ENCODE data around the gene PINK1. TPM values are rescaled to one million over a fixed set of nuclear protein-coding genes. Genes with fewer than 3 reads are reported as not detected.
"Not testable (repeated sequence)": the region's sequence is repeated elsewhere in the genome, so short reads cannot be mapped to it uniquely, and the experiment has no call there.

Gene PINK1
- total RNA-seq (2014; rRNA removed; shearing (Covaris generic)), result 44.6 and 45.2 TPM in 2 replicates
- polyA plus RNA-seq (2015; cell fraction: cytosol; rRNA removed), result 41.3 and 41.7 TPM in 2 replicates
- polyA plus RNA-seq (2015; cell fraction: nucleus; rRNA removed), result 25.8 and 28.9 TPM in 2 replicates

DNA sequence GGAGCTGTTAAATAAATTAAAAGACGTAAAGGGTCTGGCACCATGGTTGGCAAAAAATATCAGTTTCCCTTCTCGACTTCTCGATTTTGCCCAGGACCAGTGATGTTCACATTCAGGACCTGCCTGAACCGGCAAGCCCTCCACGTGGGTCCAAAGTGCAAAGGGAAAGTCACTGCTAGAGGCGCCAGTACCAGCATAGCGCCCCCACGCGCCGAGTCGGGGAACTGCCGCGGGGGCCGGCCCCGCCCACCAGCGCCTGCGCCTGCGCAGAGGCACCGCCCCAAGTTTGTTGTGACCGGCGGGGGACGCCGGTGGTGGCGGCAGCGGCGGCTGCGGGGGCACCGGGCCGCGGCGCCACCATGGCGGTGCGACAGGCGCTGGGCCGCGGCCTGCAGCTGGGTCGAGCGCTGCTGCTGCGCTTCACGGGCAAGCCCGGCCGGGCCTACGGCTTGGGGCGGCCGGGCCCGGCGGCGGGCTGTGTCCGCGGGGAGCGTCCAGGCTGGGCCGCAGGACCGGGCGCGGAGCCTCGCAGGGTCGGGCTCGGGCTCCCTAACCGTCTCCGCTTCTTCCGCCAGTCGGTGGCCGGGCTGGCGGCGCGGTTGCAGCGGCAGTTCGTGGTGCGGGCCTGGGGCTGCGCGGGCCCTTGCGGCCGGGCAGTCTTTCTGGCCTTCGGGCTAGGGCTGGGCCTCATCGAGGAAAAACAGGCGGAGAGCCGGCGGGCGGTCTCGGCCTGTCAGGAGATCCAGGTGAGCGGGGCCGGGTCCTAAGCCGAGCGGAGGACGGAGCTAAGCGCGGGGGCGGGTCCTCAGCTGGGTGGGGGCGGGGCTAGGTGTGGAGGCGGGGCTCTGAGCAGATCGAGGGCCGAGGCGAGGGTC is at the start of gene PINK1:
TSS of gene PINK1 (plus strand) at position 269 of the 875 bp plus-strand sequence. CDS start at position 360, 91 bp downstream.
- DNase-seq (ENCODE audit: low read depth), result peak; percentile 75

DNA sequence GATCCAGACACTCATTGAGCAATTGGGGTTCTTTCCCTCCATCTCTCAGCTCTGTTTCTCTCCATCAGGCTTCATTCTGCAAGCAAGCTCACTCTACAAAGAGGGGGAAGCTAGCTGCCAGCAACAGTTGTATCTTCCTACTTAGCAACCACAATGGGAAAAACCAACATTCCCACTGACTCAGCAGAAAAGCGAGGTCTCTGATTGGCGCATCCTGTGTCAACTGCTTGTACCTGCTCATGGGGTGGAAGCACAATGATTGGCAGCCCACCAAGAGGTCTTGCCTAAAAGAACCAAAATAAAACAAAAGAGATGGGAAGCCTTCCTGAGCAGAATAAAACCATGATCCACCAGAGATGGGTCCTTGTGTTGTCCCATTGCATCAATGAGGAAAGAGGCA is 48.4 kb upstream of the PINK1 start:
- peak; percentile 69 for DNase-seq (ENCODE audit: low read depth)

DNA sequence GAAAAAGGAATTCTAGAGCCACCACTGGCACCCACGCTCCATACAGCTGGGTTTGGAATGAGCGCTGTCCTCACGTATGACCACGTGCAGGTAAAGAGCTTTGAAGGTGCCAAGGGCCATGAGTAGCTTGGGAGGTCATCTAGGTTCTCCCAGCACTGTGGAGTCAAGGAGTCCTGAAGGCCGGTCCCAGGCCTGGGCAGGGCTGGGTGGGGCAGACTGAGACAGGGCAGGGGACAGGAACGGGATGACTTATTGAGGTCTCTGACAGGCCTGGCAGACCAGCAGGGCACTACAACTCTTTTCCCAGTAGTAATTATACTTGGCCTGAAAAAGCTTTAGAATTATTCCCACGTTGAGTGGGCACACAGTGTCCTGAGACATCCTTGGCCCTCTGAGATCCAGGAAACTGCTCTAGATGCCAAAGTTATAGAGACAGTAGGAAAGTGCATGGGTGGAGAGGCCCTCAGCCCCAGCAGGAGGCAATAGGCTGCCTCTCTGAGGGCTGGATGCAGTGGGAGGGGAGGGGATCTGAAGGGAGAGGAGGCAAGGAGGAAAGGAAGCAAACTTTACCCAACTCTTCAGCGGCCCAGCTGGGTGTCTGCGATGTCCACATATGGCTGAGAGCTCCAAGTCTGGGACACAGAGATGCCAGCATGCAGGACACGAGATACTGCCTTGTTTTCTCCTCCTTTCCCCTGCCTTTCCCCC is 46.2 kb upstream of the PINK1 start:
- no peak for DNase-seq (ENCODE audit: low read depth)

DNA sequence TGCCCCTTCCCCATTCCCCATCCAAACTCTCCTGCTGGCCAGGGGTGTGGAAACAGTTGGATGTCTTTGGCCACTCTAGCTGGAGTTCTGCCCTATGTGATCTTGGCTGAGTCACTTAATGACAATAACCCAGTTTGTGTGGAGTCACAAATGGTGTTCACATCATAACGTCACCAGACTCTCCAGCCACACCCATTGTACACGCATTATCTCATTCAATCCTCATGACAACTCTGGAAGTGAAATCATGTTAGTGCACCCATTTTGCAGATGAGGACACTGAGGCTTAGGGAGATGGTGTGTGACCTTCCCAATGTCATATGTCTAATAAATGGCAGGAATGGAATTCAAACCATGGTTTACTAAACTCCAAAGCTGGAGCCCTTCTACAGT is 45.6 kb upstream of the PINK1 start:
- peak; percentile 43 for DNase-seq (ENCODE audit: low read depth)

DNA sequence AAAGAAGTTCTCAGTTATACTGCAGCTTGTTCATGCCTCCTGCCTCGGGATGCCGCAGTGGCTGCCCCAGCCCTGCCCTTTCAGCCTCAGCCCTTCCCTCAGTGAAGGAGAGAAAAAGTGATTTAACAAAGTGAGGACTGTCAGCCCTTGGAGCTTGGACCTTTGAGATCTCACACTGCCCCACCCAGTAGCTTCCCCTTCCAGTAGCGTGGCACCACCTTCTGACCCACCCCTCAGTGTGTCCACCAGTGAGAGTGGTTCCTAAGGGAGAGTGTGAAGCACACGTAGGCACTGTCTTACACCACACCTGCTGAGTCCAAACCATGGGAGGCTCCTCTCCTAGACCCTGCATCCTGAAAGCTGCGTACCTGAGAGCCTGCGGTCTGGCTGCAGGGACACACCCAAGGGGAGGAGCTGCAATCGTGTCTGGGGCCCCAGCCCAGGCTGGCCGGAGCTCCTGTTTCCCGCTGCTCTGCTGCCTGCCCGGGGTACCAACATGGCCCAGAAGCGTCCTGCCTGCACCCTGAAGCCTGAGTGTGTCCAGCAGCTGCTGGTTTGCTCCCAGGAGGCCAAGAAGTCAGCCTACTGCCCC is 44.5 kb upstream of the PINK1 start, which contains the start of gene CDA:
TSS of gene CDA (plus strand) at position 464 of the 592 bp plus-strand sequence. CDS start at position 497, 33 bp downstream.
- DNase-seq (ENCODE audit: low read depth), result no peak

DNA sequence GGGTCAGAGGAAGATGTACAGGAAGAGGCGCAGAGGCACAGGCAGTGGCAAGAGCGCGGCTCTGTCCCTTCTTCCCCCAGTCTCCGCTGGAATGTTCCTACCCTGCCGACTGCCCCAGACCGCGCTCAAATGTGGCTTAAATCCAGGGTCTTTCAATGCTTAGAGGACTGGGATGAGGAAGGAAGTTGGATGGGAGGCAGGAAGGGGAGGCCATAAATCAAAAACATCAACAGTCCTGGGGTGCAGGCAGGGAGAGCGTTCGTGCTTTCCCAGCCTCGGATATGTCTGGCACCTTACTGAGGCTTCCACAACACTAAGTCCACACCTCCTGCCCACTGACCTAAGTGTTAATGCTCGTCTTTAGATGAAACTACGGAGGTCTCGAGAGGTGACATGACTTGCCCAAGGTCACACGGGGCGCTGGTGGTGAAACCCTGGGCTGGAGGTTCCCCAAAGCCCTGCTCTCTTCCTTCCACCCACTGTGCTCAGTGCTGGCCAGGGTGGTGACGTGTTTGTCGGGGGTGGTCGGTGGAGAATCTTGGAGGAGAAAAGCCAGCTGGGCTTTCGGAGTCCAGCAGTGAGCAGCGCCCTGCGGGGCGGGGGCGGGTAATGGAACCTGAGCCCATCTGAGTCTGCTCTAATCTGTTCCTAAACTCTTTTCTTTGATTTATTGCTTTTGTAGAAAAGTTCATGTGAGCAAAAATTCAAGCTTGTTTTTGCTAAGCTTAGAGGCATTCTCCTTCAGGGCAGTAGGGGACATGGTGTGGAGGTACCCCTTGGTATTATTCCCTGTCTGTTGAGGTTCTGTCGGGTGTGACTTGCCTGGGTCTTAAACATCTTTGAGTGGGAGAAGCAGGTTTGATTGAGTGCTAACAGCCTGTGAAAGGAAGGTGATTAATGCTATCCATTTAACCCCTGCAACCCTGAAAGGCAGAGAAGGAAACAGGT is 43.7 kb upstream of the PINK1 start:
- DNase-seq (ENCODE audit: low read depth), result no peak

DNA sequence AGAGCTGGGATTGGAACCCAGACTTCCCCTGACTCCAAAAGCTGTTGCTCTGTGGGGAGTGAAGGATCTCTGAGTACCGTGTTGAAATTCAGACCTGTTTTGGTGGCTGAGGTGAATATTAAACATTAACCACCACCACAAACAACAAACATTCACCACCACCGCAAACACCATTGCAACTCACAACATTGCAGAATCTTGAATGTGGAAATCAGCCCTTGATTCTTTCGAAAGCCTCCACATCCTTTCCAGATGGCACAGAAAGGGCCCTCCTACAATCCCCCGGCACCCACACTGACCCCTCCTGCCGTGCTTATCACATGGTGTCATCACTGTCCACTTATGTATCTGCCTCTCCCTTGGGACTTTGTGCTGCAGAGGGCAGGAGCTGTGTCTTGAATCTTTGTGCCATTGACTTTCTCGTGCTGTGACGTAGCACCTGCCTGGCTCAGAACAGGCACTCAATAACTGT is 42.9 kb upstream of the PINK1 start:
- DNase-seq (ENCODE audit: low read depth), result no peak

DNA sequence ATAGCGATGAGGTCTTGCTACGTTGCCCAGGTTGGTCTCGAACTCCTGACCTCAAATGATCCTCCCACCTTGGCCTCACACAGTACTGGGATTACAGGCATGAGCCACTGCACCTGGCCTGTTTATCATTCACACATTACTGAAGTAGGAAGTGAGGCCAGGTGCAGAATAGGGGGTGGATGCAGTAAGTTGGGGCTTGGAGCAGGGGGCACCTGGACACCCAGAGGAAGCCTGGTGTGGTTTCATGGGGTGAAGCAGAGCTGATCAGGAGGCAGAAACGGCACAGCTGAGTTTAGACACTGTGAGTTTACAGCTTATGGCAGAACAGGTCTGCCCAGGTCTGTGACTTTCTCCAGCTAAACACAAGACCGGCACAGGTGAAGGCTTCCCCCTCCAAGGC is 39.5 kb upstream of the PINK1 start:
- no peak for DNase-seq (ENCODE audit: low read depth)

DNA sequence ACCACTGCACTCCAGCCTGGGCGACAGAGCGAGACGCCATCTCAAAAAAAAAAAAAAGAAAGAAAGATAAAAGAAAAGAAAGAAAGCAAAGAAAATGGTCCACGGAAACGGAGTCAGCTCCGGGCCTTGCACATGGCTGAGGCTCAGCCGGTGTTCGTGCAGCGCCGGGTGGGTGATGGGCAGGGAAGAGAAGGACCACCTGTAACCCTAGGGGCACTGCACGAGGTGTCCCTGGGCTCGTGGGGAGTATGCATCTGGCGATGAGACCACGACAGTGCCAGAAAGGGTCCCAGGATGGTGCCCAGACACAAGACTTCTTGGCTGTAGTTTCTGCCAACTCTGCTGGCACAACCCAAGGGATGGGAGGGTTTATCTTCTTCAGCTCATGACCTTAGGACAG is 38.5 kb upstream of the PINK1 start:
- no peak for DNase-seq (ENCODE audit: low read depth)

DNA sequence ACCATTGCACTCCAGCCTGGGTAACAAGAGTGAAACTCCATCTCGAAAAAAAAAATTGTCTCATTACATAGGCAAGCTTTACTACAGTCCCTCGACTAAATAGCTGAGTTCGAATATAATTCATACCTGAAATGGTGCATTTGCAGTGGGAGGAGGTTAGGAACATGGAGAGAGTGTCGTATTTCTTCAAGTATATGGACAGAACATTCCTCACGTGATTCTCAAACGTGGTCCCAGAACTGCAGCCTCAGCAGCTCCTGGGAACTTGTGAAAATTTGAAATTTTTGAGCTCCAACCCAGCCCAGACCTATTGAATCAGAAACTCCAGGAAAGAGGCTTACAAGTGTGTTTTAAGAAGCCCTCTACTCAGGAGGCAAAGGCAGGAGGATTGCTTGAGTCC is 37.2 kb upstream of the PINK1 start:
- no peak for DNase-seq (ENCODE audit: low read depth)

DNA sequence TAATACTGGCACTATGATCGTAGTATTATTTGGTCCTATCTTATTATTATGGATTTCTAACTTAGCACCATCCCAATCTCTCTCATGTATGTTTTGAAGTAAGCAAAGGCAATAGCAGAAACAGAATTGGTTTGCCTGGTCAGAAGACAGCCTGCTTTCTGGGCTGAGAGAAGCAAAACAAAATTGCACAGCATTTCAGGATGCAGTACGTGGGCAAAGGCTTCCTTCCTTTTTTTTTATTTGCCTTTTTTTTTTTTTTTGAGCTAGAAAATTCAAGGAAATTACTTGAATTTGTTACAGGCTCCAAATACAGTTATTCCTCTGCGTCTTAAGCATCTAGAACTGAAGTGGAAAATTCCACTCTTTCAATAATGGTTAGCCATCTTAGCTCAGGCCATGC is 35.6 kb upstream of the PINK1 start:
- DNase-seq (ENCODE audit: low read depth), result no peak

DNA sequence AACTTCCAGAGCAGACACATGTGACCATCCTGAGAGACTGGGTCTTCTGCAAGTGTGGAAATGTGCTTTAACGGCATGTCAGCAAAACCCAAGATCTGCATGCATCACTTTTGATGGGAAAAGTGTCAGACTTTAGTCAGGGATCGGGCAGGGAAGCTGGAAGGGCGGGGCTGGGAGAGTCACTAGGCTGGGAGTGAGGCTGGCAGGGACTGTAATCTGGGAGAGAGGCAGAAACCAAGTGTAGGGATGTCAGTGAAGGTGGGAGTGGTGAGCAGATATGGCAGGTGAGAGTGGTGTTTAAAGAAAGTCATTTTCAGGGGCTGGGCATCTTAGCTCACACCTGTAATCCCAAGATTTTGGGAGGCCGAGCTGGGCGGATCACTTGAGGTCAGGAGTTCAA is 33.1 kb upstream of the PINK1 start:
- no peak for DNase-seq (ENCODE audit: low read depth)

DNA sequence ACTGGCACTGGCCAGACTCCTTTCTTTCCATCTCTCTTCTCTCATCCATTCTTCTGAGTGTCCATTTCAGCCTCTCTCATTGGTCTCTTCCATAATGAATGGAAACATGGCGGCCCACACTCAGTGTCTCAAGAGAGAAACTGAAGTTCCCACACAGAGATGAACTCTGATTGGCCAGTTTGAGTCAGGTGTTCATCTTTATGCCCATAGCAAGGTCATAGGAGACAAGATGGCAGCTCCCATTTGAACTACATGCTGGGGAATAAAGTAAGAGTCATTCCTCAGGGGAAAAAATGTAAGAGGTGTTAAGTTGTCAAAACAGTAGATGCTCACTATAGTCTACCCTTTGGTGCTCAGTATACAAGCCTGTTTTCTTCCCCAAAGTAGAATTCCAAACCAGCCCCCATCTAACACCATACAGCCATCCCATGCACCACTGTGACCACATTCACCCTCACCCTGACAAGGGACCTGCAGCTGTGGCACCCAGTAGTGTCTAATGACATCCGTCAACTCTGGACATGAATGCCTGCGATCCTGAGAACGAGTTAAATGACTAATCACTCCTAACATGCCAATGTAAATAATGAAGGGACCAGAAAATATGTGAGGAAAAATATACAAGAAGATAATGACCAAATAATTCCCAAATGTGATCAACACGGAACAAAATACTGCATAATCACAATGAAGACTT is 32.0 kb upstream of the PINK1 start:
- DNase-seq (ENCODE audit: low read depth), result peak; percentile 56

DNA sequence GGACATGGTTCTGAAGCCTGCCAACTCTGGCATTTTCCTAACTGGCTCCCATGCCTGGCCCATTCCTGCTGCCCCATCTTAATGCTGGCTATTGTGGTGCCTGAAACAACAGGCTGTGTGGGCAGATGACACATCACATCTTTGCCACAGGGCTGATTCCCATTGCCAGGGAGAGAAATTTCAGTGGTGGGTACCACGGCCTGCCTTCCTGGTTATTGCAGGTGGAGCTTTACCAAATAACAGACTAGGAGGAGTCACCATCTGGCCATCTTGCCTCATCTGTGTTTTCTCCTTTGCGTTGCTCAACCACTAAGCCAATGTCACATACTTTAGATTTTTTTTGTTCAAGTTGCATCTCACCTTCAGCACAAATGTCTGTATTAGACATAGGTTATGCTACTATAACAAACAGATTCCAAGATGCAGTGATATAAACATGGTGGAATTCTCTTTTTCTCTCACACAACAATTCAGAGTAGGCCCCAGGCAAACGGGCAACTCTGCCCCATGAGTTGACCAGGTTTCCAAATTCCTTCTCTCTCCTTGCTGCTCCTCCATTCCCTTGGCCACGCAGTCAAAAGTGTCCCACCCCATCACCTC is 30.3 kb upstream of the PINK1 start:
- DNase-seq (ENCODE audit: low read depth), result peak; percentile 57

DNA sequence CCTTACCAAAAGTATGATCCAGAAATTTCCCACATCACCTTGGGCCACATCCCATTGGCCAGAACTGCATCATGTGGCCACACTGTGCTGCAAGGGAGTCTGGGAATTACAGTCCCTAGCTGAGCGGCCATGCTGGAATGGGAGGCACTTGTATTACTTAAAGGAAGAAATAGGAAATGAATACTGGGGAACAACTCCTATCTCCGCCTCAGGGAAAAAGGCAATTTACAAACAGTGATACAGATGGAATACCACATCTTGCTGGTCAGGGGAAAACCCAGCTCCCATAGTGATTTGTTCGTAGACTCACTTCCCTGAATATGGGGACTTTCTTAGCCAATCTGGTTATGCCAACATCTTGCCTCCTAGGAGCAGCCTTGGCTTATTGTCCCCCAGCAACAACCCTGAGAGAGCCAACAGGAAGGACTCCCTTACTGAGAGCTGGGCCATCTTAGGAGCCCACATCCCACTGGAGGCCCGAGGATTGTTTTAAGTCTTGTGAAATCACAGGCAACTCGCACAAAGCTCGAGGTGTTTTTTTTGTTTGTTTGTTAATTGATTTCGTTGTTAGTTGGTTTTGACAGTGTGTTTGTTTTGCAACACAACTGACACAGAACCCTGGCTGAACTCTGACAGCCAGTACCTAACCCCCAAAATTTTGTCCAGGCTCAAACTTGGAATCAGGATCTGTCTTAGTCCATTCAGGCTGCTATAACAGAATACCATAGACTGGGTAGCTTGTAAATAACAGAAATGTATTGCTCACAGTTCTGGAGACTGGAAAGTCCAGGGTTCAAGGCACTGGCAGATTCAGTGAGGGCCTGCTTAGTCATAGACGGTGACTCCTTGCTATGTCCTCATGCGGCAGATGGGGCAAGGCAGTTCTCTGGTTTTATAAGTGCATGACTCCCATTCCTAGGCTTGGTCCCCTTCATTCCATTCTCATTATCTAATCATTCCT is 29.5 kb upstream of the PINK1 start:
- peak; percentile 96 for DNase-seq (ENCODE audit: low read depth)

DNA sequence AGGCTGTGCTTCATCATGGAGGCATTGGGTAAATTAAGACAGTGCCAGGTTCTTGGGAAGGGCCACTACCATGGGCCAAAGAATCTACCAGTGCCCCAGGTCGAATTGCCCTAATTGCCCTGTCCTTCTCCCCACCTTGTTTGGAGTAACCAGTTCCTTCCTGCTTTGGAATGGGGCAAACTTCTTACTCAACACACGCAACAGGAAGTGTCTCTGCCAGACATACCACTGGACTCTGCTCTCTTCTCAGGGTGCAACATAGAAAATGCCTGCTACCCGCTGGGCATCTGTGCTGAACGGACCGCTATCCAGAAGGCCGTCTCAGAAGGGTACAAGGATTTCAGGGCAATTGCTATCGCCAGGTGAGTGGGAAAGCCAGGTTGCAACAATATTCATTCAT is 28.6 kb upstream of the PINK1 start:
- peak; percentile 64 for DNase-seq (ENCODE audit: low read depth)

DNA sequence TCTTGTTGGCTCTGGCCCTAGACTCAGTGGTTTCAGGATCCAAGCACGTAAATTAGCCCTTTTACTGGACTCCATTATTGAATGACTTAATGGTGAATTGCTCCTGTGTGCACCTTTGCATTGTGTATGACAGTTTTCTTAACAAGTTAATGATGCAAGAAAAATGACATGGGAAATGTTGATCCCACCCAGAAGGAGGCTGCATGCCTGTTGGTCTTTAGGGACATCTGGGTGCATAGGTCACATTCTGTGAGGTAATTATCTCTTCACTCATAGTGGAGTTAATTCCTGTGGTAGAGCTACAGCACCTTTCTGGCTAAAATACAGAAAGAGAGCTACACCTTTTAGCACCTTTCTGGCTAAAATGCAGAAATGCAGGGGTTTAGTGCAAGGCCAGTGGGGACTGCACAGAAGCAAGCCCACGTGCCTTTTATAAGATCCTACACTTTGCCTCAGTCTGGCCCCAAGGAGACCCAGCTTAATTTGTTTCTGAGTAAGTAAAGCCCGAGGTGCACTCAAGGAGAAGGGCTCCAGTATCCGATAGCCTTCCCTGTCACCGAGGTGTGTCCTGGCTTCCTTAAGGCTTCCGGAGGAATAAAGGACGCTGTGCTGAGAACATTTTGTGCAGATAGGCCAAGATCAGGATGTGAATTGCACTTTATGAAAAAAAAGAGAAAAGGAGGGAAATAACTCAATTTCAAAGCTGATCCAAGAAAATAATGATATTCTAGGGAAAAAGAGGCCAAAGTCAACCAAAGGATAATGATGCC is 26.3 kb upstream of the PINK1 start:
- DNase-seq (ENCODE audit: low read depth), result not testable (repeated sequence)

DNA sequence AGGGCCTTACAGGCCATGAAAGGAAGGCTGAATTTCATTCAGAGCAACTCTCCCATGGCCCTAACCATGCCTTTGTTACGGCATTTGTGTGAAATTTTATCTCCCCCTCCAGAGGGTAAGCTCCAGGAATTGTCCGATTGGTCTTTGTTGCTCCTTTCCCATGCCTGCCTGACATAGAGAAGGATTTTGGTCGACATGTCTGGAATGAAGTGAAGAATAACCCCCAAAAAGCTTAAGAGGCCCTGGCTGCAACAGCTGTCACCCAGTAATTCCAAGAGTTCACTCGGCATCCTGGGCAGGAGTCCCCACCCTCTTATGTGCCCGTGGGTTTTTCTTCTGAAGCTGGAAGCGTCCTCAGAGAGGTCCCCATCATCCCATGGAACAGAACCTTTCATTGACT is 23.7 kb upstream of the PINK1 start:
- DNase-seq (ENCODE audit: low read depth), result no peak
